Lower leg skin (tissue), 3 donors: ENCODE data around the gene PRRG2.

Experiments used
- POLR2A ChIP-seq, 2 donors: fragments of 450-650 bp; IDR thresholded peaks; one replicate each; pipeline ENCODE4 v1.6.1; 2016 to 2017; ENCODE audit warnings: antibody characterized with exemption in 2 of 2, mild to moderate bottlenecking in 1 of 2, moderate library complexity in 1 of 2
- TF ChIP-seq, protein P1 (sequence below), 3 donors: fragments of 450-650 bp; IDR thresholded peaks; one replicate each; pipeline ENCODE4 v1.5.1; 2016; ENCODE audit warnings: antibody characterized with exemption in 3 of 3, mild to moderate bottlenecking in 3 of 3, moderate library complexity in 2 of 3

- TF ChIP-seq, protein P1, sequence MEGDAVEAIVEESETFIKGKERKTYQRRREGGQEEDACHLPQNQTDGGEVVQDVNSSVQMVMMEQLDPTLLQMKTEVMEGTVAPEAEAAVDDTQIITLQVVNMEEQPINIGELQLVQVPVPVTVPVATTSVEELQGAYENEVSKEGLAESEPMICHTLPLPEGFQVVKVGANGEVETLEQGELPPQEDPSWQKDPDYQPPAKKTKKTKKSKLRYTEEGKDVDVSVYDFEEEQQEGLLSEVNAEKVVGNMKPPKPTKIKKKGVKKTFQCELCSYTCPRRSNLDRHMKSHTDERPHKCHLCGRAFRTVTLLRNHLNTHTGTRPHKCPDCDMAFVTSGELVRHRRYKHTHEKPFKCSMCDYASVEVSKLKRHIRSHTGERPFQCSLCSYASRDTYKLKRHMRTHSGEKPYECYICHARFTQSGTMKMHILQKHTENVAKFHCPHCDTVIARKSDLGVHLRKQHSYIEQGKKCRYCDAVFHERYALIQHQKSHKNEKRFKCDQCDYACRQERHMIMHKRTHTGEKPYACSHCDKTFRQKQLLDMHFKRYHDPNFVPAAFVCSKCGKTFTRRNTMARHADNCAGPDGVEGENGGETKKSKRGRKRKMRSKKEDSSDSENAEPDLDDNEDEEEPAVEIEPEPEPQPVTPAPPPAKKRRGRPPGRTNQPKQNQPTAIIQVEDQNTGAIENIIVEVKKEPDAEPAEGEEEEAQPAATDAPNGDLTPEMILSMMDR (IDR thresholded peaks at IDR 0.05), result no peak
- TF ChIP-seq POLR2A (IDR thresholded peaks at IDR 0.05), result no peak
Observed at GRCh38 chr19:49558591-49558990, 22.5 kb upstream of the PRRG2 start.
